K562 (cell line): ENCODE results near the gene LRRC59. TPM values are rescaled to one million over a fixed set of nuclear protein-coding genes. Genes with fewer than 3 reads are reported as not detected.

ENCODE experiments used
- BRF1 ChIP-seq: IDR thresholded peaks from 3 replicates; pipeline ENCODE4 v1.6.1; 2011; ENCODE audit warnings: borderline replicate concordance, mild to moderate bottlenecking; ENCODE audit not compliant: insufficient read length; ENCODE audit errors: extremely low read depth
- CXXC5 ChIP-seq: fragments of 250-450 bp; sonication (Bioruptor Pico); IDR thresholded peaks from 2 replicates; pipeline ENCODE4 v1.8.0; 2022; ENCODE audit warnings: inconsistent platforms, mild to moderate bottlenecking, moderate library complexity
- HINFP ChIP-seq: fragments of 450-650 bp; conservative IDR thresholded peaks from 2 replicates; pipeline ENCODE4 v1.6.1; 2016; ENCODE audit warnings: missing genetic modification characterization, low read depth, mild to moderate bottlenecking, control low read depth, missing compliant biosample characterization
- KDM1A ChIP-seq, 2 experiments: fragments of 450-650 bp; IDR thresholded peaks; 2 replicates each; pipeline ENCODE4 v1.6.1; 2016; ENCODE audit warnings: mild to moderate bottlenecking in 2 of 2
- PHB2 ChIP-seq: fragments of 450-650 bp; IDR thresholded peaks from 2 replicates; pipeline ENCODE4 v1.6.1; 2017; ENCODE audit warnings: low read depth
- PPARD ChIP-seq: fragments of 250-450 bp; sonication (Bioruptor Pico); IDR thresholded peaks from 2 replicates; pipeline ENCODE4 v1.8.0; 2022; ENCODE audit warnings: inconsistent platforms, mild to moderate bottlenecking, moderate library complexity
- RBM15 ChIP-seq: fragments of 200-400 bp; formaldehyde crosslinking; IDR thresholded peaks from 2 replicates; pipeline ENCODE4 v1.6.1; 2018; ENCODE audit warnings: mild to moderate bottlenecking, low read length, moderate library complexity; ENCODE audit not compliant: insufficient read depth
- TEAD1 ChIP-seq, 2 experiments: fragments of 450-650 bp in 1 of 2; sonication (generic) in 1 of 2; formaldehyde crosslinking; IDR thresholded peaks; 2 replicates each; pipeline versions ENCODE4 v1.4.0 to v1.8.0; 2020 to 2022; ENCODE audit warnings: mild to moderate bottlenecking in 2 of 2, missing genetic modification reagents in 1 of 2
- VEZF1 ChIP-seq: fragments of 200-800 bp; sonication (Bioruptor generic); IDR thresholded peaks from 2 replicates; pipeline ENCODE4 v1.6.1; 2017; ENCODE audit warnings: missing genetic modification characterization, missing compliant biosample characterization
- ZBED1 ChIP-seq: IDR thresholded peaks from 2 replicates; pipeline ENCODE4 v1.6.1; 2014
- ZEB2 ChIP-seq: fragments of 450-650 bp; IDR thresholded peaks from 2 replicates; pipeline ENCODE4 v1.6.1; 2016
- ZNF695 ChIP-seq: fragments of 450-650 bp; formaldehyde crosslinking; IDR thresholded peaks from 2 replicates; pipeline ENCODE4 v1.4.0; 2020; ENCODE audit warnings: mild to moderate bottlenecking, moderate library complexity
- polyA plus RNA-seq, 8 experiments: library from polyadenylated mRNA; depleted of rRNA in 4 of 8; stranded (reverse) in 5 of 8; unstranded in 3 of 8; fragments of >200 nt; fragmentation: Nextera tagmentation in 2 of 8; fragmentation: Illumina TruSeq in 1 of 8; extraction: Ambion mirVana in 2 of 8; extraction: Trizol in 1 of 8; gene quantifications; 2 replicates each; pipeline versions ENCODE4 v1.2.1 to v1.2.3, GENCODE V29; 2011 to 2014; ENCODE audit warnings: inconsistent platforms in 1 of 8, missing spikeins in 1 of 8
- total RNA-seq, 7 experiments: library from RNA; depleted of rRNA in 6 of 7; stranded (reverse); fragments of >200 nt in 6 of 7; fragmentation: Illumina TruSeq in 2 of 7; extraction: Trizol in 2 of 7; gene quantifications; 2 replicates each; pipeline versions ENCODE4 v1.2.1 to v1.2.3, GENCODE V29; 2011 to 2021; ENCODE audit warnings: low replicate concordance in 1 of 7
- TF ChIP-seq, protein P1 (sequence below): fragments of 250-450 bp; sonication (Bioruptor Pico); IDR thresholded peaks from 2 replicates; pipeline ENCODE4 v1.4.0; 2020
- TF ChIP-seq, protein P2 (sequence below): sonication (generic); formaldehyde crosslinking; IDR thresholded peaks from 2 replicates; pipeline ENCODE4 v1.8.1; 2023; ENCODE audit warnings: mild to moderate bottlenecking, missing genetic modification reagents

Gene LRRC59
- total and polyA plus RNA-seq, 9 of the 15 experiments (the other 6 are each of a cell fraction or from before 2014, with no cell fraction given), result 27.8 to 244 (median 154) TPM

GRCh38 chr17:50425682-50426471, 28.6 kb upstream of the LRRC59 start, which contains the start of gene ACSF2 (continued):
- TF ChIP-seq HINFP (tag) (no peak), BRF1 (no peak), ZNF695 (CRISPR knock-in tag) (no peak), PPARD (no peak), ZEB2 (no peak), CXXC5 (peak; percentile 42; the same call in 1 of the 2 replicates), RBM15 (no peak), PHB2 (no peak), VEZF1 (CRISPR knock-in tag) (peak; percentile 95), ZBED1 (no peak), KDM1A (IDR thresholded peaks at IDR 0.05) (no peak), TEAD1 (CRISPR knock-in tag; IDR thresholded peaks at IDR 0.05) (no peak)
- TF ChIP-seq, protein P1, sequence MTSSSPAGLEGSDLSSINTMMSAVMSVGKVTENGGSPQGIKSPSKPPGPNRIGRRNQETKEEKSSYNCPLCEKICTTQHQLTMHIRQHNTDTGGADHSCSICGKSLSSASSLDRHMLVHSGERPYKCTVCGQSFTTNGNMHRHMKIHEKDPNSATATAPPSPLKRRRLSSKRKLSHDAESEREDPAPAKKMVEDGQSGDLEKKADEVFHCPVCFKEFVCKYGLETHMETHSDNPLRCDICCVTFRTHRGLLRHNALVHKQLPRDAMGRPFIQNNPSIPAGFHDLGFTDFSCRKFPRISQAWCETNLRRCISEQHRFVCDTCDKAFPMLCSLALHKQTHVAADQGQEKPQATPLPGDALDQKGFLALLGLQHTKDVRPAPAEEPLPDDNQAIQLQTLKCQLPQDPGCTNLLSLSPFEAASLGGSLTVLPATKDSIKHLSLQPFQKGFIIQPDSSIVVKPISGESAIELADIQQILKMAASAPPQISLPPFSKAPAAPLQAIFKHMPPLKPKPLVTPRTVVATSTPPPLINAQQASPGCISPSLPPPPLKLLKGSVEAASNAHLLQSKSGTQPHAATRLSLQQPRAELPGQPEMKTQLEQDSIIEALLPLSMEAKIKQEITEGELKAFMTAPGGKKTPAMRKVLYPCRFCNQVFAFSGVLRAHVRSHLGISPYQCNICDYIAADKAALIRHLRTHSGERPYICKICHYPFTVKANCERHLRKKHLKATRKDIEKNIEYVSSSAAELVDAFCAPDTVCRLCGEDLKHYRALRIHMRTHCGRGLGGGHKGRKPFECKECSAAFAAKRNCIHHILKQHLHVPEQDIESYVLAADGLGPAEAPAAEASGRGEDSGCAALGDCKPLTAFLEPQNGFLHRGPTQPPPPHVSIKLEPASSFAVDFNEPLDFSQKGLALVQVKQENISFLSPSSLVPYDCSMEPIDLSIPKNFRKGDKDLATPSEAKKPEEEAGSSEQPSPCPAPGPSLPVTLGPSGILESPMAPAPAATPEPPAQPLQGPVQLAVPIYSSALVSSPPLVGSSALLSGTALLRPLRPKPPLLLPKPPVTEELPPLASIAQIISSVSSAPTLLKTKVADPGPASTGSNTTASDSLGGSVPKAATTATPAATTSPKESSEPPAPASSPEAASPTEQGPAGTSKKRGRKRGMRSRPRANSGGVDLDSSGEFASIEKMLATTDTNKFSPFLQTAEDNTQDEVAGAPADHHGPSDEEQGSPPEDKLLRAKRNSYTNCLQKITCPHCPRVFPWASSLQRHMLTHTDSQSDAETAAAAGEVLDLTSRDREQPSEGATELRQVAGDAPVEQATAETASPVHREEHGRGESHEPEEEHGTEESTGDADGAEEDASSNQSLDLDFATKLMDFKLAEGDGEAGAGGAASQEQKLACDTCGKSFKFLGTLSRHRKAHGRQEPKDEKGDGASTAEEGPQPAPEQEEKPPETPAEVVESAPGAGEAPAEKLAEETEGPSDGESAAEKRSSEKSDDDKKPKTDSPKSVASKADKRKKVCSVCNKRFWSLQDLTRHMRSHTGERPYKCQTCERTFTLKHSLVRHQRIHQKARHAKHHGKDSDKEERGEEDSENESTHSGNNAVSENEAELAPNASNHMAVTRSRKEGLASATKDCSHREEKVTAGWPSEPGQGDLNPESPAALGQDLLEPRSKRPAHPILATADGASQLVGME, result 0 out of 2 replicates have a peak, but pooled peaks have one; percentile 18
- TF ChIP-seq, protein P2, sequence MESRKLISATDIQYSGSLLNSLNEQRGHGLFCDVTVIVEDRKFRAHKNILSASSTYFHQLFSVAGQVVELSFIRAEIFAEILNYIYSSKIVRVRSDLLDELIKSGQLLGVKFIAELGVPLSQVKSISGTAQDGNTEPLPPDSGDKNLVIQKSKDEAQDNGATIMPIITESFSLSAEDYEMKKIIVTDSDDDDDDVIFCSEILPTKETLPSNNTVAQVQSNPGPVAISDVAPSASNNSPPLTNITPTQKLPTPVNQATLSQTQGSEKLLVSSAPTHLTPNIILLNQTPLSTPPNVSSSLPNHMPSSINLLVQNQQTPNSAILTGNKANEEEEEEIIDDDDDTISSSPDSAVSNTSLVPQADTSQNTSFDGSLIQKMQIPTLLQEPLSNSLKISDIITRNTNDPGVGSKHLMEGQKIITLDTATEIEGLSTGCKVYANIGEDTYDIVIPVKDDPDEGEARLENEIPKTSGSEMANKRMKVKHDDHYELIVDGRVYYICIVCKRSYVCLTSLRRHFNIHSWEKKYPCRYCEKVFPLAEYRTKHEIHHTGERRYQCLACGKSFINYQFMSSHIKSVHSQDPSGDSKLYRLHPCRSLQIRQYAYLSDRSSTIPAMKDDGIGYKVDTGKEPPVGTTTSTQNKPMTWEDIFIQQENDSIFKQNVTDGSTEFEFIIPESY (CRISPR knock-in tag), result peak; percentile 93
